GM18951 (cell line): ENCODE results near the gene CACNA1E.

Experiments
- POLR2A ChIP-seq: IDR thresholded peaks from 4 replicates; pipeline ENCODE4 v1.6.1; 2011; ENCODE audit warnings: mild to moderate bottlenecking; ENCODE audit not compliant: insufficient read length, insufficient read depth; ENCODE audit errors: extremely low read depth
- in situ Hi-C: fragments of 300-500 bp; cut with MboI; formaldehyde crosslinking; loops from one replicate; pipeline ENCODE4 v1.12.0; 2022; ENCODE audit warnings: low sequenced_read_pairs, mixed read lengths, inconsistent platforms; ENCODE audit not compliant: unreplicated experiment

Gene CACNA1E

GRCh38 chr1:181592255-181592859, 109.0 kb downstream of the CACNA1E start:
- TF ChIP-seq POLR2A, result no peak

GRCh38 chr1:181593042-181593441, 109.7 kb downstream of the CACNA1E start:
- in situ Hi-C loops, result no loop called here
- TF ChIP-seq POLR2A, result no peak

More at GRCh38 chr1:181592255-181592859, 109.0 kb downstream of the CACNA1E start:
- in situ Hi-C loops, result no loop called here

- TF ChIP-seq POLR2A, result no peak
- in situ Hi-C loops, result no loop called here
These were observed 111.2 kb downstream of the CACNA1E start for GRCh38 chr1:181594553-181594952.

GRCh38 chr1:181595234-181595633, 111.9 kb downstream of the CACNA1E start:
- in situ Hi-C loops, result no loop called here
- no peak for TF ChIP-seq POLR2A

GRCh38 chr1:181601186-181601950, 118.1 kb downstream of the CACNA1E start:
- no peak for TF ChIP-seq POLR2A
- in situ Hi-C loops, result no loop called here

- in situ Hi-C loops, result no loop called here
- TF ChIP-seq POLR2A, result no peak
These were observed 120.6 kb downstream of the CACNA1E start for GRCh38 chr1:181603735-181604410.

- in situ Hi-C loops, result no loop called here
These were observed 121.3 kb downstream of the CACNA1E start for GRCh38 chr1:181604482-181605249.

GRCh38 chr1:181607524-181607923, 124.2 kb downstream of the CACNA1E start:
- in situ Hi-C loops, result no loop called here

More at GRCh38 chr1:181604482-181605249, 121.3 kb downstream of the CACNA1E start:
- no peak for TF ChIP-seq POLR2A

GRCh38 chr1:181608386-181608785, 125.1 kb downstream of the CACNA1E start:
- in situ Hi-C loops, result no loop called here
- TF ChIP-seq POLR2A, result no peak

More at GRCh38 chr1:181607524-181607923, 124.2 kb downstream of the CACNA1E start:
- no peak for TF ChIP-seq POLR2A

GRCh38 chr1:181608948-181609347, 125.6 kb downstream of the CACNA1E start:
- in situ Hi-C loops, result no loop called here
- no peak for TF ChIP-seq POLR2A

GRCh38 chr1:181612100-181612499, 128.8 kb downstream of the CACNA1E start:
- TF ChIP-seq POLR2A, result no peak
- in situ Hi-C loops, result no loop called here

- in situ Hi-C loops, result no loop called here
- no peak for TF ChIP-seq POLR2A
These were observed 135.2 kb downstream of the CACNA1E start for GRCh38 chr1:181618559-181618958.

GRCh38 chr1:181620183-181620582, 136.9 kb downstream of the CACNA1E start:
- TF ChIP-seq POLR2A, result no peak
- in situ Hi-C loops, result no loop called here

- no peak for TF ChIP-seq POLR2A
- in situ Hi-C loops, result no loop called here
These were observed 140.5 kb downstream of the CACNA1E start for GRCh38 chr1:181623850-181624249.
